Testis (tissue), 3 donors: ENCODE measurements around the gene NEUROG2. TPM values are rescaled to one million over a fixed set of nuclear protein-coding genes. Genes with fewer than 3 reads are reported as not detected.
"Not testable (repeated sequence)": the region's sequence is repeated elsewhere in the genome, so short reads cannot be mapped to it uniquely, and the experiment has no call there.

ENCODE experiments used
- DNase-seq: peaks from one replicate; pipeline ENCODE4 v3.0.0-alpha.2; 2019
- H3K27ac ChIP-seq, 2 donors: fragments of 200-600 bp; sonication (generic); one replicate each; pipeline ENCODE4 v1.5.1; 2019
- H3K27me3 ChIP-seq: fragments of 200-600 bp; sonication (generic); one replicate; pipeline ENCODE4 v1.5.1; 2019
- H3K36me3 ChIP-seq: fragments of 200-600 bp; sonication (generic); one replicate; pipeline ENCODE4 v1.5.1; 2017; ENCODE audit warnings: low read depth; ENCODE audit errors: missing control alignments
- H3K4me1 ChIP-seq: fragments of 200-600 bp; sonication (generic); one replicate; pipeline ENCODE4 v1.5.1; 2019
- H3K4me3 ChIP-seq, 2 donors: fragments of 200-600 bp; sonication (generic); one replicate each; pipeline ENCODE4 v1.5.1; 2017 to 2019
- H3K9me3 ChIP-seq: fragments of 200-600 bp; sonication (generic); one replicate; pipeline ENCODE4 v1.5.1; 2017
- CTCF ChIP-seq, 3 experiments: fragments of 450-650 bp in 2 of 3; fragments of 200-600 bp in 1 of 3; sonication (generic) in 1 of 3; IDR thresholded peaks; one replicate each; pipeline ENCODE4 v1.5.1; 2016 to 2019; ENCODE audit warnings: antibody characterized with exemption in 3 of 3, mild to moderate bottlenecking in 2 of 3, moderate library complexity in 1 of 3
- POLR2A ChIP-seq: fragments of 450-650 bp; IDR thresholded peaks from one replicate; pipeline ENCODE4 v1.6.1; 2017; ENCODE audit warnings: antibody characterized with exemption, mild to moderate bottlenecking, moderate library complexity
- WGBS, 2 donors: methylation state at CpG; one replicate each; pipeline ENCODE4 v1.1.5; 2018; 5-methylcytosine and 5-hydroxymethylcytosine counted together
- intact Hi-C: fragments of 100-400 bp; cut with DNase I; formaldehyde crosslinking; loops from one replicate; pipeline ENCODE4 v1.15.1; 2023; ENCODE audit warnings: low total_unique reads
- polyA plus RNA-seq: library from polyadenylated mRNA; stranded (reverse); fragments of 350-450 nt; fragmentation: Illumina TruSeq; extraction: RNeasy Lipid Tissue Mini Kit (QIAGEN cat#74804); gene quantifications from one replicate; pipeline ENCODE4 v1.2.3, GENCODE V29; 2014; ENCODE audit warnings: low read depth, low replicate concordance; ENCODE audit not compliant: insufficient read depth
- total RNA-seq, 2 donors: library from RNA; depleted of rRNA; stranded (reverse); fragments of >200 nt; gene quantifications; one replicate each; pipeline ENCODE4 v1.2.3, GENCODE V29; 2016

NEUROG2 gene
- total and polyA plus RNA-seq, 3 donors from 2014 or later = 0.62 to 4.1 (median 3.8) TPM

GRCh38 chr4:112523008-112523721 lies 7.2 kb upstream of the NEUROG2 start:
- peaks cover 8% of the 10 kb centered on the region for H3K27me3 ChIP-seq

GRCh38 chr4:112522431-112522830 lies 6.5 kb upstream of the NEUROG2 start:
- H3K4me3 ChIP-seq = peak overlapping the region in 1 of 2 donors; percentile 40
- H3K36me3 ChIP-seq, H3K4me1 ChIP-seq, intact Hi-C loops, H3K27ac ChIP-seq, H3K9me3 ChIP-seq, H3K27me3 ChIP-seq, DNase-seq: not testable (repeated sequence)
- 8 to 12% methylated on average over 17 of the region's 17 CpGs for WGBS, 2 donors

More at GRCh38 chr4:112523008-112523721, 7.2 kb upstream of the NEUROG2 start:
- Histone ChIP-seq H3K4me3 (peak overlapping the region; percentile 15 to 40), H3K9me3 (no peaks in the 10 kb centered on the region), H3K27ac (no peak overlapping the region), H3K4me1 (no peaks in the 10 kb centered on the region), H3K36me3 (no peaks in the 10 kb centered on the region)
- peak; percentile 64 for DNase-seq
- whole genome bisulfite sequencing, 2 donors = 4 to 10% methylated on average over 37 of the region's 37 CpGs
- TF ChIP-seq POLR2A = no peak
- no peak for TF ChIP-seq CTCF (IDR thresholded peaks at IDR 0.05)
- intact Hi-C loops = no loop called here

GRCh38 chr4:112521123-112522023 lies 5.4 kb upstream of the NEUROG2 start:
- Histone ChIP-seq H3K36me3 (no peaks in the 10 kb centered on the region), H3K9me3 (no peaks in the 10 kb centered on the region), H3K27ac (no peak overlapping the region), H3K27me3 (peaks cover 8% of the 10 kb centered on the region), H3K4me1 (peaks cover 8% of the 10 kb centered on the region), H3K4me3 (no peak overlapping the region)
- intact Hi-C loops = no loop called here
- 6 to 7% methylated on average over 30 of the region's 30 CpGs for WGBS, 2 donors
- TF ChIP-seq POLR2A (no peak), CTCF (IDR thresholded peaks at IDR 0.05) (no peak)
- no peak for DNase-seq

- DNase-seq = no peak
- Histone ChIP-seq H3K36me3 (no peaks in the 10 kb centered on the region), H3K27me3 (peaks cover 8% of the 10 kb centered on the region), H3K4me1 (peaks cover 15% of the 10 kb centered on the region), H3K27ac (no peak overlapping the region), H3K4me3 (no peak overlapping the region), H3K9me3 (no peaks in the 10 kb centered on the region)
- no peak for TF ChIP-seq POLR2A
- no peak for TF ChIP-seq CTCF (IDR thresholded peaks at IDR 0.05)
- 3 to 5% methylated on average over 21 to 25 of the region's 25 CpGs for WGBS, 2 donors
- intact Hi-C loops = no loop called here
These were observed 4.7 kb upstream of the NEUROG2 start for GRCh38 chr4:112520598-112521122.
